Parathyroid adenoma (tissue), 2 donors: ENCODE measurements around the gene MSMP.

ENCODE experiments used
- H2AFZ ChIP-seq: fragments of 300-600 bp; sonication (generic); one replicate; pipeline ENCODE4 v1.7.0; 2017; ENCODE audit warnings: antibody characterized with exemption, mild to moderate bottlenecking
- H3K27ac ChIP-seq: fragments of 300-600 bp; sonication (generic); one replicate; pipeline ENCODE4 v1.7.0; 2017
- H3K27me3 ChIP-seq: fragments of 300-600 bp; sonication (generic); one replicate; pipeline ENCODE4 v1.7.0; 2017; ENCODE audit warnings: low read length; ENCODE audit not compliant: control insufficient read depth, insufficient read depth
- H3K36me3 ChIP-seq: fragments of 300-600 bp; sonication (generic); one replicate; pipeline ENCODE4 v1.7.0; 2017; ENCODE audit warnings: low read length; ENCODE audit not compliant: control insufficient read depth, insufficient read depth
- H3K4me1 ChIP-seq: fragments of 300-600 bp; sonication (generic); one replicate; pipeline ENCODE4 v1.7.0; 2017; ENCODE audit warnings: control low read depth
- H3K4me2 ChIP-seq: fragments of 300-600 bp; sonication (generic); one replicate; pipeline ENCODE4 v1.7.0; 2017; ENCODE audit warnings: low read length
- H3K4me3 ChIP-seq: fragments of 300-600 bp; sonication (generic); one replicate; pipeline ENCODE4 v1.7.0; 2017; ENCODE audit warnings: low read depth, low read length
- H3K79me2 ChIP-seq: fragments of 300-600 bp; sonication (generic); one replicate; pipeline ENCODE4 v1.7.0; 2017; ENCODE audit warnings: control low read depth
- H3K9ac ChIP-seq: fragments of 300-600 bp; sonication (generic); one replicate; pipeline ENCODE4 v1.7.0; 2017; ENCODE audit warnings: mild to moderate bottlenecking
- H3K9me3 ChIP-seq: fragments of 300-600 bp; sonication (generic); one replicate; pipeline ENCODE4 v1.7.0; 2017; ENCODE audit warnings: low read length; ENCODE audit not compliant: control insufficient read depth
- TF ChIP-seq, protein P1 (sequence below): fragments of 300-600 bp; sonication (generic); IDR thresholded peaks from one replicate; pipeline ENCODE4 v1.7.0; 2017; ENCODE audit warnings: antibody characterized with exemption, mild to moderate bottlenecking
- donor health status: primary hyperparathyroidism.

MSMP gene

DNA sequence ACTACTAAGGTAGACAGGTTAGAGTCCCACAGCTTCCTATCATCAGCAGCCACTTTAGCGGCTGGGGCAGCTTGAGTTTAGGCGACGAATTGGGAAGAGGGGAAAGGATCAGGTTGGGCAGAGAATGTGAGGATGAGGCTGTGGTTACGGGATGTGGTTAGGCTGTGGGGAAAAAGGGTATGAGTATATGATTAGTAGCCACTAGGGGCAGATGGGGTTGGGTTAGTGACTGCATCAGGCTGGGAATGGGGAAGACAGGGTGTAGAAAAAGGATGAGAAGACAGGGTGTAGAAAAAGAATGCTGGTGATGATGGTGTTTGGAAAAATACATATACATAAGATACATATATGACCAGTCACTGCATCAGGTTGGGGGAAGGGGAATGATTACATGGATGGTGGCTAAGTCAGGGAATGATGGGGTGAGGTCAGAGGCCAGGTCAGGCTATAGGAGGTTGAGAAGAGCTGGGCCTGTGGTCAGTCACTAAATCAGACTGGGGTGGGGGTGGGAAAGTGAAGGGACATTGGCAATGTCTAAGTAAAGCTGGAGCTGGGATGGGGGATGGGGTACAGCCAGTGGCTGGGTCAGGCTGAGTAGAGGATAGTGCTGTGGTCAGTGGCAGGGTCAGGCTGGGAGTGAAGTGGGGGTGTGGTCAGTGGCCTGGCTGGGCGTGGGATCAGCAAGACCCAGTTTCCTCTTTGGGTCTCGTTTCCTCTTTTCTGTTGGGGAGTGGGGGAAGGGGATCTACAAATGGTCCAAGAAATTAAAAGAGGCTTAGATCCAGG, 24.2 kb downstream of the MSMP start:
- H3K27me3 ChIP-seq, result no peaks in the 10 kb centered on the region
- peak overlapping the region; percentile 12 for H3K27ac ChIP-seq
- peak overlapping the region; percentile 92 for H3K4me2 ChIP-seq
- no peaks in the 10 kb centered on the region for H3K9me3 ChIP-seq
- H2AFZ ChIP-seq, result no peak overlapping the region
- no peaks in the 10 kb centered on the region for H3K36me3 ChIP-seq
- TF ChIP-seq, protein P1, sequence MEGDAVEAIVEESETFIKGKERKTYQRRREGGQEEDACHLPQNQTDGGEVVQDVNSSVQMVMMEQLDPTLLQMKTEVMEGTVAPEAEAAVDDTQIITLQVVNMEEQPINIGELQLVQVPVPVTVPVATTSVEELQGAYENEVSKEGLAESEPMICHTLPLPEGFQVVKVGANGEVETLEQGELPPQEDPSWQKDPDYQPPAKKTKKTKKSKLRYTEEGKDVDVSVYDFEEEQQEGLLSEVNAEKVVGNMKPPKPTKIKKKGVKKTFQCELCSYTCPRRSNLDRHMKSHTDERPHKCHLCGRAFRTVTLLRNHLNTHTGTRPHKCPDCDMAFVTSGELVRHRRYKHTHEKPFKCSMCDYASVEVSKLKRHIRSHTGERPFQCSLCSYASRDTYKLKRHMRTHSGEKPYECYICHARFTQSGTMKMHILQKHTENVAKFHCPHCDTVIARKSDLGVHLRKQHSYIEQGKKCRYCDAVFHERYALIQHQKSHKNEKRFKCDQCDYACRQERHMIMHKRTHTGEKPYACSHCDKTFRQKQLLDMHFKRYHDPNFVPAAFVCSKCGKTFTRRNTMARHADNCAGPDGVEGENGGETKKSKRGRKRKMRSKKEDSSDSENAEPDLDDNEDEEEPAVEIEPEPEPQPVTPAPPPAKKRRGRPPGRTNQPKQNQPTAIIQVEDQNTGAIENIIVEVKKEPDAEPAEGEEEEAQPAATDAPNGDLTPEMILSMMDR, result peak; percentile 41
- peaks cover 12% of the 10 kb centered on the region for H3K79me2 ChIP-seq
- H3K4me1 ChIP-seq, result peaks cover 17% of the 10 kb centered on the region
- no peak overlapping the region for H3K9ac ChIP-seq
- H3K4me3 ChIP-seq, result peak overlapping the region; percentile 29

DNA sequence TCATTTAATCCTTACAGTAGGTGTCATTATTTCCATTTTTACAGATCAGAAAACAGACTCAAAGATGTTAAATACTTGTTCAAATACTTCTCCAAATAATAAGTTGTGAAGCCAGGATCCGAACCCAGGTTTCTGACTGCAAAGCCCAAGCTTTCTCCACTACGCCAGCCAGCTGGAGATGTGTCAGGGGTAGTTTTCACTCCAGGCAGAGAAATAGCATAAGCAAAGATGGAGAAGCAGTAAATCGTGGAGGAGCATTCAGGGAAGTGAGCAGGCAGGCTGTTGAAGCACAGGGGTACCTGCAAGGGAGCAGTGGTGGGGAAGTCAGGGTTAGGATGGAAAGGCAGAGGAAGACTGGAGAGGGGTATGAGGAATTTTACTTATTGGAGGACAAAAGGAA, 25.0 kb downstream of the MSMP start:
- H3K4me2 ChIP-seq, result no peak overlapping the region

DNA sequence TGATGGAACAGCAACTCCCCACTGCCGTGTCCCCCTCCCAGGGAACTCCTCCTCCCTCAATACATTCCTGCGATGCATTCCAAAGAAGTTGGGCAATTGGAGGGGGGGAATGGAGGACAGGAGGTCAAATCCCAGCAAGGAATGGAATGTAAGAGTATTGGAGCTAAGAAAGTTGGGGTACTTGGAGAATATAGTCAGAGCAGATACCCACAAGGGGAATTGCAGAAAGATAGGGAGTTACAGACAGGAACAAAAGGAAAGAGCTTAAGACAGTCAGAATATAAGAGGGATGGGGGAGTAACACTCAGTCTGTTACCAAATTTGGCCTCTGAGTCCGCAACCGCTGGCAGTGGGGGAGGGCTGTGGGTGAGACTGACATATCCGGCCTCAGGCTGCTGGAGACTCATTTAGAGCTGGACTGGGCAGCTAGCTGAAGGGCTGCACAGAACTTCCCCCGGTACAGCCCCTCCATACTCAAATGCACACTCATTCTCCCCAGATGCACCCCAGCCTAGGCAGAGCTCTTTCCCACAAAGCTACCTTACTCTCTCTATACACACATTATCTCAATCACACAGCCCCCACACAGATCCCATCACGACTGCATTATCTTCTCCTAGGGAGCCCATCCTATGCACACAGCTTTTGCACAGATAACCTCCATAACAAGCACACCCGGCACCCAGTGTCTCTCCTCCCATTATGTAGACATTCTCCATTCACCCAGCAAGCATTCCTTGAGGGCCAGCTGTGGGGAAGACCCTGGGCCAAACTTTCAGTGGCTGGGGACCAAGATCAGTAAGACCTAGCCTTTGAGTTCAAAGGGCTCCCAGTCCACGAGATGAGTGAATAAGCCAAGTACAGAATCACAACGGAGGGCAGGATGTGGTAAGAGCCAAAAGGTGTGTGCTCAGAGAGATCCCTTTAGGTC, 25.8 kb downstream of the MSMP start:
- TF ChIP-seq, protein P1, result no peak
- Histone ChIP-seq H3K27ac (peak overlapping the region; percentile 49), H3K9me3 (no peaks in the 10 kb centered on the region), H3K36me3 (no peaks in the 10 kb centered on the region), H3K4me1 (peaks cover 14% of the 10 kb centered on the region), H3K9ac (no peak overlapping the region), H3K79me2 (peaks cover 12% of the 10 kb centered on the region), H3K4me3 (peak overlapping the region; percentile 8), H2AFZ (no peak overlapping the region), H3K27me3 (no peaks in the 10 kb centered on the region), H3K4me2 (peak overlapping the region; percentile 52)

More for the DNA sequence above, 25.0 kb downstream of the MSMP start:
- H3K36me3 ChIP-seq, result no peaks in the 10 kb centered on the region
- peak overlapping the region; percentile 12 for H3K27ac ChIP-seq
- H3K4me1 ChIP-seq, result peaks cover 17% of the 10 kb centered on the region
- no peak overlapping the region for H2AFZ ChIP-seq
- H3K79me2 ChIP-seq, result peaks cover 12% of the 10 kb centered on the region
- TF ChIP-seq, protein P1, result no peak
- no peak overlapping the region for H3K4me3 ChIP-seq
- H3K27me3 ChIP-seq, result no peaks in the 10 kb centered on the region
- no peak overlapping the region for H3K9ac ChIP-seq
- H3K9me3 ChIP-seq, result no peaks in the 10 kb centered on the region

DNA sequence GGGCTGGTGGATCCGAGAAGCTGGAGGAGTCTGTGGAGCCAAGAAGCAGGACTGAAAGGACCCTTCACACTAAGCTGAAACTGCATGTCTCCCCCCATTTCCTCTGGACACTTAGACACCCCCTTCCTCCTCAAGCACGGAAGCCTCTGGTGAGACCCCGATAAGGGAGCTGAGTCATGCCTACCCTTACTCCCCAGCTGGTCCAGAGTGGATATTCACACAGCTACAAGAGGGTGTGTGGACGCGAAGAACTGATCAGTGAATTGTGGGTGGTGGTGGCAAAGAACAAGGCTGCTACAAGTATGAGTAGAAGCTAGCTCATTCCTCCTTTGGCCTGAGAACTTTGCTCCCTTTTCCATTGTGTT, 26.4 kb downstream of the MSMP start:
- H3K9me3 ChIP-seq, result no peaks in the 10 kb centered on the region
- peak overlapping the region; percentile 50 for H3K4me2 ChIP-seq
- H3K27me3 ChIP-seq, result no peaks in the 10 kb centered on the region
- H3K4me3 ChIP-seq, result no peak overlapping the region
- H3K79me2 ChIP-seq, result peaks cover 12% of the 10 kb centered on the region
- TF ChIP-seq, protein P1, result no peak
- no peak overlapping the region for H3K9ac ChIP-seq
- peaks cover 10% of the 10 kb centered on the region for H3K4me1 ChIP-seq
- no peak overlapping the region for H2AFZ ChIP-seq
- H3K36me3 ChIP-seq, result no peaks in the 10 kb centered on the region
- peak overlapping the region; percentile 49 for H3K27ac ChIP-seq
